ENCODE results near the gene CIC. TPM values are rescaled to one million over a fixed set of nuclear protein-coding genes. Genes with fewer than 3 reads are reported as not detected.
"Not testable (repeated sequence)": the region's sequence is repeated elsewhere in the genome, so short reads cannot be mapped to it uniquely, and the experiment has no call there.

CIC gene
- polyA plus RNA-seq, 1 donor: 44.8 TPM

DNA sequence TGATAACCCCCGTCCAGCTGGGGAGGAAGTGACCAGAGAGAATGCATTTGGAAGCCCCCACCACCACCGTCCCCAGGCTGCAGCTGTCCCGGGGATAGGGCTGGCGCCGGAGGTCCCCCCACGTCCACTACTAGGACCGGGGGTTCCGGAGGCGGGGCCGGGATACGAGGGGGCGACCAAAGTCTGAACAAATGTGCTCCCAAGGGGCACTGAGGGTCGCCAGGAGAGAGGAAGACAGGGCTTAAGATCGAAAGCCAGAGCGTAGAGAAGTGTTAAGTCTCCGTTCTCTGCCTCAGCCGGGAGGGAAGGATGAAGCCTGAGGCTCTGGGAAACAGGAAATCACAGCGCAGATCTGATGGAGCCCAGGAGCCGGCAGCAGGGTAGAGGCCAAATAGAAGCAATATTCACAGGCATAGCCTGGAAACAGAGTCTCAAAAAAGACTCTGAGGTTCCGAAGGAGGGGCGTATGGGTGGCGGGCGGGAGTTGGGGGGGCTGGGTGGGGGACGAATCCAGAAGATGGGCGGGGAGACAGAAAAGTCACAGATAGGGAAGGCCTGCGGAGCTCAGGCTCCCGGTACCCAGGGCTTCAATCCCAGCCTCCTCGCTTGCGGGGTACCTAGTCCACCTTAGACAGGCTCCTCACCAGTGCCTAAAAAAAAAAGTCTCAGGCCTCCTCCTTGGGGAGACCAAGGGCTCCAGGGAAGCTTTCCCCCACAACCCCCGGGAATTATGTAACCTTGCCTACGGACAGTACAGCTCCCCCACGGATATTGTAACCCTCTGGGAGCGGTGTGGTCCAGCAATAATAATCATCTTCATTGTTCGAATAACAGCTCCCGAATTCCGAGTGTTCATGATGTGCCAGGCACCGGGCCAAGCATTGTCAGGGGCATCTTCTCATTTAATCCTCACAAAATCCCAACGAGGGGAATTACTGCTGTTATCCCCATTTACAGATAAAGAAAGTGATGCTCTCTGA lies 13.0 kb upstream of the CIC start:
- peak; percentile 71 for DNase-seq

GRCh38 chr19:42257842-42258241 lies 11.2 kb upstream of the CIC start:
- DNase-seq: not testable (repeated sequence)

GRCh38 chr19:42261763-42262162 lies 7.3 kb upstream of the CIC start:
- DNase-seq: no peak

GRCh38 chr19:42266105-42266504 lies 2.9 kb upstream of the CIC start:
- not testable (repeated sequence) for DNase-seq

GRCh38 chr19:42266928-42267603 lies 2.0 kb upstream of the CIC start:
- not testable (repeated sequence) for DNase-seq

DNA sequence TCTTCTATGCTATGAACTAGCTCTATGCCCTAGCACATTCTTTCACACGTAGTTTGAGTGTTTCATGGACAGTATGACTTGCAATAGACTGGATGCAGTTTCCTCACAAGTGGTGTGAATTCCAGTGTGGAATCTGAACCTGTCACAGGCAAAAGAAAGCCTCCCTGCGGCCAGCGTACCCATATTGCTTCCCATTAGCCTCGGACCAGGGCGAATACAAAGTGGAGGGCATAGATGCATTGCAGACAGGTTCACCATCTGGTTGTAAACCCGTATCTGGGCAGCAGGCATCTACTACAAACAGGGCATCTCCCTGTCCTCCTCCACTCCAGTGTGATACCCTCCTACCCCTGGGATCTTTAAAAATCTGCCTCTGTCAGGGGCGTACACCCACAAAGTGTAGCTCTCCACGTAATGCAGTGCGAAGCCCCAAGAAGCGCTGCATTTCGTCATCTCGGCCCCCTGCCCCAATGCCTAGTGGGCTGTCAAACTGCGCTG lies 1.4 kb upstream of the CIC start:
- DNase-seq: no peak

- peak; percentile 99 for DNase-seq
Observed at GRCh38 chr19:42268142-42268703, 829 bp upstream of the CIC start.

DNA sequence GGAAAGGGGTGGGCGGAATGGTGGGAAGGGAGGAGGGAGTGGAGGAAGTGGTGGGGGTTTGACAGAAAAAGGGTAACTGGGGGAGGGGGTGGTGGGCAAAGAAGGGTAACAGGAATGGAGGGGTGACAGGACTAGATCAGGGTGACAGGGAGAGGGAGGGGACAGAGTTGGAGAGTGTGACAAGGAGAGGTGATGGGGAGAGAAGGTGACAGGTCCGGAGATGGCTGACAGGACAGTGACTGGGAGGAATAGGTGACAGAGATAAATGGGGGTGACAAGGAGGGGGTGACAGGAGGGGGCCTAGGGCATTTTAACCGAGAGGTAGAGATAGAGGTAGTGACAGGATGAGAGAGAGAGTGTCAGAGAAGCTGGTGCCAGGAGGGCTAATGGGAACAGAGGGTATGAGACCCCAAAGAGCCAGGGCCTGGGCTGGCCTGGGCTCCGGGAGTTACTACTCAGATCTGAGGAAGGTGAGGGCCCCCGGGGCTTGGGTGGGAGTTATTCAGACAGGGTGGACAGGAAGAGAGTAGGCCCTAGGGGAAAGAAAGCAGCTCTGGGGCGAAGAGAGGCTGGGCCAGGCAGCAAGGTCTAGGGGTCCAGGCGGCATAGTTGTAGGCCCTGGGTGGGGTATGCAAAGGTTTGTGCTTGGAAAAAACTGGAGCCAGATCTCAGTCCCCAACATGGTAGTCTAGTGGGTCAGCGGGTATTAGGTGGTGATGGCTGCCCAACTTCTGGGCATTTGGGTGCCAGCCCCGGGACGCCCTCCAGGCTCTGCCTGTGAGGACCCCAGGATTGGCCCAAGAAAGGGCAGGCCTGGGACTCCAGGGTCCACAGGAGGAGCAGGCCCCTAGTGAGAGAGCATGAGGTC lies 660 bp downstream of the CIC start:
- no peak for DNase-seq

GRCh38 chr19:42270346-42271044 lies 1.4 kb downstream of the CIC start:
- no peak for DNase-seq

GRCh38 chr19:42271045-42271419 lies 2.0 kb downstream of the CIC start:
- DNase-seq: no peak

GRCh38 chr19:42271861-42272534 lies 2.9 kb downstream of the CIC start:
- DNase-seq: no peak

DNA sequence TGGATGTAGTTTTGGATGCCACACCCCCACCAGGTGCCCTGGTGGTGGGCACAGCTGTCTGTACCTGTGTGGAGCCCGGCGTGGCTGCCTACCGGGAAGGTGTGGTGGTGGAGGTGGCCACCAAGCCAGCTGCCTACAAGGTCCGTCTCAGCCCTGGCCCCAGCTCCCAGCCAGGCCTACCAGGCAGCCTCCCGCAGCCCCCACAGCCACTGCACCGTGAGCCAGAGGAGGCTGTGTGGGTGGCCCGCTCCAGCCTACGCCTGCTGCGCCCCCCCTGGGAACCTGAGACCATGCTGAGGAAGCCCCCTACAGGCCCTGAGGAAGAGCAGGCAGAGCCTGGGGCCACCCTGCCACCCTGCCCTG lies 3.5 kb downstream of the CIC start:
- DNase-seq: no peak

DNA sequence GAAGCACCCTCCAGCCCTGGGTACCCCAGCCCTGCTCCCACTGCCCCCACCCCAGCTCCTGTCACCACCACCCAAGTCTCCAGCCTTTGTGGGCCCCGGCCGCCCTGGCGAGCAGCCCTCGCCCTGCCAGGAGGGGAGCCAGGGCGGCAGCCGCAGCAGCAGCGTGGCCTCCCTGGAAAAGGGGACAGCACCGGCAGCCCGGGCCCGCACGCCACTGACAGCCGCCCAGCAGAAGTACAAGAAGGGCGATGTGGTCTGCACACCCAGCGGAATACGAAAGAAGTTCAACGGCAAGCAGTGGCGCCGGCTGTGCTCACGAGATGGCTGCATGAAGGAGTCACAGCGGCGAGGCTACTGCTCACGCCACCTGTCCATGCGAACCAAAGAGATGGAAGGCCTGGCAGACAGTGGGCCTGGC lies 3.9 kb downstream of the CIC start:
- no peak for DNase-seq

GRCh38 chr19:42273407-42274064 lies 4.5 kb downstream of the CIC start:
- no peak for DNase-seq

GRCh38 chr19:42274065-42274682 lies 5.1 kb downstream of the CIC start:
- DNase-seq: no peak

- DNase-seq: no peak
Observed at GRCh38 chr19:42275103-42275502, 6.1 kb downstream of the CIC start.

DNA sequence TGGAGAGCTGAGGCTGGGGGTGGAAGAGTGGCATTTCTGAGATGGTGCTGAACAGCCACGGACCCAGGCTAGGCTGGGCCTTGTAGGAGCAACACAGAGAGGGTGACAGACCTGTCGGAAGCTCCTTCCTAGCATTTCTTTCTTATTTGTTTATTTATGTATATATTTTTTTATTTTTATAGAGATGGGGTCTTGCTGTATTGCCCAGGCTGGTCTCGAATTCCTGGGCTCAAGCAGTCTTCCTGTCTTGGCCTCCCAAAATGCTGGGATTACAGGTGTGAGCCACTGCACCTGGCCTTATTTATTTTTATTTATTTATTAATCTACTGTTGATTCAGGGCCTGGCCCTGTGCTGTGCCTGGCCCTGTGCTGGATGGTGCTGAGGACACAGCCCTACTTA lies 6.5 kb downstream of the CIC start:
- no peak for DNase-seq

- DNase-seq: no peak
Observed at GRCh38 chr19:42276284-42276683, 7.2 kb downstream of the CIC start.

- DNase-seq: no peak
Observed at GRCh38 chr19:42276821-42277220, 7.8 kb downstream of the CIC start.

DNA sequence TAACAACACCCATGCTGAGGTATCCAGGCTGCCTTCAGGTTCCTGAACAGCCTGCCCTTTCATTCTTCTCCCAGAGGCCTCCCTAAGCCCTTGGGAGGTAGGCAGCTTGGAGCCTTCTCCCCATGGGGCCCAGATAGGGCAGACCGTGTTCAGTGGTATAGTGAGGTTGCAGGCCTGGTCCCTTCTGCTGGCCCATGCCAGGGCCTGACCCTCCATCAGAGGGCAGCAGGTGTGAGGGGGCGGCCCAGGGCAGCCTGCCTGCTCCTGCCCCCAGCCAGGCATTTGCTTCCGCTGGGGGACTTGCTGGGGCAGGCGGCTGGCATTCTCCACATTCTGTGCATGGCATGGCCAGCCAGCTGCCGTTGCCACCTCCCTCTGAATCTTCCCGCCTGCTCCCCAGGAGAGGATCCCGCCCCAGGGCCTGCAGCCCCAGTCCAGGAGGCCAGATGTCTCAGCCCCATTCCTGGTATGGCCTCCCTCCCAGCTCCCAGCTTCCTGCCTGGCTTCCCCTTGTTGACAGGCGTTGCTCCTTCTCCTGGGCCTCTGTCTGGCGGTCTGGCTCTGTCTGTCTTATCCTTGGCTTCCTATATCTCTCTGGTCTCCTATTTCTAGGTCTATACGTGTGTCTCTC lies 8.9 kb downstream of the CIC start:
- DNase-seq: peak; percentile 48
